GM19328 (cell line): ENCODE measurements around the gene HPSE.
"Not testable (repeated sequence)": the region's sequence is repeated elsewhere in the genome, so short reads cannot be mapped to it uniquely, and the experiment has no call there.

Experiments
- ATAC-seq: cut with Tn5 transposase; IDR thresholded peaks from one replicate; pipeline ENCODE4 v1.9.1; 2021; ENCODE audit warnings: mild to moderate bottlenecking, moderate library complexity; ENCODE audit not compliant: unreplicated experiment

The HPSE gene

DNA sequence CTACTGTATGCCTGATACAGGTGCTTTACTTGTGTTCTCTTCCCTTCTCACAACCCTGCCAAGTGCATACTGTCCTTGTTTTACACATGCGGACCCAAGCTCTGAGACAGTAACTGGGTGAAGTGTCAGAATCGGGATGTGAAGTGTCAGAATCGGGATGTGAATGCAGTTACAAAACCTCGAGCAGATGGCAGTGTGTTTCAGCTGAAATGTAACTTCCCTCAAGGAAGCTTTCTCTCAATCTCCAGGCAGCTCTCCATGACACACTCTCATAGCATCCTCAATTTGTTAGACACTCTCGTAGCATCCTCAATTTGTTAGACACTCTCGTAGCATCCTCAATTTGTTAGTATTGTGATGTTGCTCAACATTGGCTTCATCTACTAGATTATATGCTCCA is 1.1 kb upstream of the HPSE start:
- ATAC-seq = no peak

GRCh38 chr4:83331956-83332355 is 2.7 kb downstream of the HPSE start:
- no peak for ATAC-seq

DNA sequence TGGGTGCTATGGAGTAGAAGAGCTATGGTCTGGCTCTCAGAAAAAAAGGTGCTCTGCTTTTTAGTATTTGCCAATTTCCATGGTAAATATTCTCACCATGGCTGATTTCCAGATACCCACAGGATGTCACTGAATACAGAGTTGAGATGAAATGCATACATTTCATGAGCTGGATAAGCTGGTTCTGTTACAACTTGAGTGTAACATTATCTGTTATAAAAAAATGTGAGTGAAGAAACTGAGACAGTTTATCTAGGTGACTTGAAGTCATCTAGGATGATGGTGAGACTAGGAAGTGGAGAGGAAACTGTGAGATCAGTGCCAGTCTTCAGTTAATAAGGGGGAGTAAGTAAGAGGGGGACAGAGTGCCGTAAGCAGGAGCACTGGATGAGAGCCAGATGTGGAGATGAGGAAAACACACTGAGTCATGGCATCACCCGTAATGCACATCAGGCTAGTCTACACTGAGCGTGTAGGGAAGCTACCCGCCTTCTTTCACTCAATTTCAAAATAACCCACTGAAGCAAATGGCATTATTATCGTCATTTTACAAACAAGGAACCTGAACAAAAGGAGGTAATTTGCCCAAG is 5.0 kb downstream of the HPSE start:
- ATAC-seq = no peak

GRCh38 chr4:83328521-83329187 is 6.0 kb downstream of the HPSE start:
- no peak for ATAC-seq

DNA sequence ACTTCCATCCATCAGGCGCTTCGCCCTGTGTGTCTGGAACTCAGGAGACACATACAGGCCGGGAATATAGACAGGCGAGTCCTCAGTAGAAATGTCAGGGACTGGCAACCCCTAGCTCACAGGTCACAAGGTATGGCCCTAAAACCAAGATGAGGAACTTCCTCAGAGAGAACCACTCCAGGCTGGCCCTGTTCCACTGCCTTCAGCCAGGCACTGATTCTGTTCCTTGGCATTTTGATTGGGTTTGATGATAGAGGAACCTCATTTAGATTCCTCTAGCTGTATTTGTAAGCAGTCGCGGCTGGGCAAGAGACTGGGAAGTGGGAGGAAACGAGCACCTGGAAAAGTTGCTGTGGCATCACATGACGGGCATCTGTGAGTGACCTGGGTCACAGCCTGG is 8.1 kb downstream of the HPSE start:
- no peak for ATAC-seq

DNA sequence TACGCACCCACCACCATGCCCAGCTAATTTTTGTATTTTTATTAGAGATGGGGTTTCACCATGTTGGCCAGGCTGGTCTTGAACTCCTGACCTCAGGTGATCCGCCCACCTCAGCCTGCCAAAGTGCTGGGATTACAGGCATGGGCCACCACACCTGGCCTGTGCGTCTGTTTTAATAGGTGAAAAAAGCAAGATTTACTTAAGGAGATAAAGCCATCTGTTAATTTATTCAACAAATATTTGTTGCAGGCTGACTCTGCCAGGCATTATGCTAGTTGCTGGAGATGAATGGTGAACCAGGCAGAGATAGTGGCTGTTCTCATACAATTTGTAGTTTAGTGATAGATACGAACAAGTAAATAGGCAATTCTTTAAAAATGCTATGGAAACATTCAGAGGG is 9.3 kb downstream of the HPSE start:
- not testable (repeated sequence) for ATAC-seq

- no peak for ATAC-seq
Observed at GRCh38 chr4:83323136-83323535, 11.5 kb downstream of the HPSE start.

- no peak for ATAC-seq
Observed at GRCh38 chr4:83320548-83320947, 14.1 kb downstream of the HPSE start.

- ATAC-seq = no peak
Observed at GRCh38 chr4:83318666-83319065, 16.0 kb downstream of the HPSE start.

- no peak for ATAC-seq
Observed at GRCh38 chr4:83317671-83318070, 17.0 kb downstream of the HPSE start.

DNA sequence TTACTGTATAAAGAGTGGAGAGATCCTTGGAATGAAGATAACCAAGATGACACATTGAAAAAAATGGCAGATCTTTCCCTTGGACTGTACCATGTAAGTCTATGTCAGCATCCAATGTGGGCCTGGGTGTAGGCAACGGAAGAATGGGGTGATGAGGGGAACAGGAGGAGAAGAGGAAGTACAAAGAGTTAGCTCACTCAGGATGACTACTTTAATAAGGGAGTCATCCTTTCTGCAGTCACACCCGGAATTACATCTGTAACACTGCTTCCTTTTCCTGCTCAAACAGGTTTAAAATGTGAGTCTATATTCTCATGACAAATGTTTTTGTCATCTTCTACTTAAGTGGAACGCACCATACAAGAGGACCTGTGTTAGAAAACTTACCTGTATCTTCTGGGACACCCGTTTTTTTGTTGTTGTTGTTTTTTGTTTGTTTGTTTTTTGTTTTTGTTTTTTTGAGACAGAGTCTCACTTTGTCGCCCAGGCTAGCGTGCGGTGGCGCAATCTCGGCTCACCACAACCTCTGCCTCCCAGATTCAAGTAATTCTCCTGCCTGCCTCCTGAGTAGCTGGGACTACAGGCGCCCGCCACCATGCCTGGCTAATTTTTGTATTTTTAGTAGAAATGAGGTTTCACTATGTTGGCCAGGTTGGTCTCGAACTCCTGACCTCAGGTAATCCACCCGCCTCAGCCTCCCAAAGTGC is 18.0 kb downstream of the HPSE start:
- ATAC-seq = no peak

DNA sequence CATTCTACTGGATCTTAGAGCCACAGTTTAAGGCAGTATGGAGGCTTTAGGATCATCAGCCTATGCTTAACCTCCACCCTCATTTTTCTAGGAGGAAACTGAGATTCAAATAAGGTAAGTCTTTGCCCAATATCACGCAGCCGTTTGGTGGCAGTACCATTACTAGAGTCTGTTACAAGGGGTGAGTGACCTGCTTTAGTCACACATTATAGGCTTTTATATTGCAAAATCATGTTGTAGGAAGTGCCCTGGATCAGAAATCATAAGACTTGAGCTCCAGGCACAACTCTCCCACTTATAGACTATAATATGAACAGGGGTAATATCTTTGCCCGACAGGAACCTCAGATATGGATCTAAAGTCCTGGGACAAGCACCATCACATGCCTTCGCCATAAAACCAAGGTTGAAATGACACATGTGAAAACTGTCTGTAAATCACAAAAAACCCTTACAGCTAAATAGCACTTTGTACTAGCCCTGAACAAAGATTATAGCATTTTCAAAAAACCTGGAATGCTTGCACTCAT is 19.2 kb downstream of the HPSE start:
- ATAC-seq = no peak

DNA sequence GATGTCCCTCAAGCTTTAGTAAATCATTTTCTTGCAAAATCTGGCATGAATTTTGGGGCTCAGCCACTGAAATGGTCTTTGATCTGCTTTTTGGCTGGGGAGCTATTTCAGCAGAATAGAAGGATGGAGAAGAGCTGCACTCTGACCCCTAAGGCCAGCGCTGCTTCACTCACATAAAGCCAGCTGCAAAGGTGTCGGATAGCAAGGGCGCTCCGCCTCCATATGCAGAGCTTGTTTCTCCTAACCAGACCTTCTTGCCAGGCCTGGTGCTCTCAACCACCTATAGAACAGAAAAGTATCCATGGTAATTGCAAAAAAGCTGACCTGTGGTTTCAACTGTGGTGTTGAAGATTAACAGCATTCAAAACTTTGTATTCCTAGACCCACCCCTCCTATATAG is 26.0 kb downstream of the HPSE start:
- no peak for ATAC-seq

DNA sequence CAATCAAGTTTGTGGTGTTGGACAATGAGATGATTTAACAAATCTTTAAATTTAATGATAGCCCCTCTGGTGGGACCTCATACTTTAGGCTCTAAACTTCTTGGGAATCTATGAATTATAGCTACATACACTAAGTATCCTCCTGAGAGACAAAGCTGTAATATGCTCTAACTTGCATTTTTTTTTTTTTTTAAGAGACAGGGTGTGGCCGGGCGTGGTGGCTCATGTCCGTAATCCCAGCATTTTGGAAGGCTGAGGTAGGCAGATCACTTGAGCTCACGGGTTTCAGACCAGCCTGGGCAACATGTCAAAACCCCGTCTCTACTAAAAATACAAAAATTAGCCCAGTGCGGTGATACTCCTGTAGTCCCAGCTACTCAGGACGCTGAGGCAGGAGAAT is 26.7 kb downstream of the HPSE start:
- no peak for ATAC-seq

- ATAC-seq = no peak
Observed at GRCh38 chr4:83305187-83305586, 29.5 kb downstream of the HPSE start.

DNA sequence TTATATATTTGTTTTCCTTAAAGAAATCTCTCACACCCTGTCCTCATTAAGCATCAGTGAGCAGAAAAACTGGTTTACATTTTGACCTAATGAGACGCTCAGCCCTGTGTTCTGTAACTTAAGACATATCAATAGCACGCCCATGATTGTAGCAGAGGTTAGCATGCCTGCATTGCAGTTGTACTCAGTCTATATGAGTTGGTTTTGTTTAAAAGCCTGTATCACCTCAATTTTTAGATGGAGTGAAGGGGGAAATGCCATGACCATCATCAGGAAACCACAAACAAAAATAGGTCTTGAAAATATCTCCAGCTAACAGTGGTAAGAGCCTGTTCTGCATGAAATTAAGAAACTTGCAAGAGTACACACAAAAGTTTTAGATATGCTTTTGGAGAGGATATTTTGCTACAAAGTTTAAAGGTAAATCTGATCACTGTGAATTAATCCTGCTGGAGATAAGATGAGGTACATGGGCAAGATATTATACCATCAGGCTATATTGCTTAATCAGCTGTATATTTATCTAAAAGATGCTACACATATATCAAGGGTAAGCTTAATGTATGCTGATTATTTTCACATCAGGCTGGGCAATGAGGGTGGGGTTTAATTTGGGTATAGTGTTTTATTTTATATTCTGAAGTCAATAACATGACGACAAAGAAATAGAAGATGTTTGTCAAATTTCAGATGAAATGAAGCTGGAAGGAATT is 36.9 kb downstream of the HPSE start:
- no peak for ATAC-seq

- no peak for ATAC-seq
Observed at GRCh38 chr4:83293305-83294046, 41.2 kb downstream of the HPSE start.

DNA sequence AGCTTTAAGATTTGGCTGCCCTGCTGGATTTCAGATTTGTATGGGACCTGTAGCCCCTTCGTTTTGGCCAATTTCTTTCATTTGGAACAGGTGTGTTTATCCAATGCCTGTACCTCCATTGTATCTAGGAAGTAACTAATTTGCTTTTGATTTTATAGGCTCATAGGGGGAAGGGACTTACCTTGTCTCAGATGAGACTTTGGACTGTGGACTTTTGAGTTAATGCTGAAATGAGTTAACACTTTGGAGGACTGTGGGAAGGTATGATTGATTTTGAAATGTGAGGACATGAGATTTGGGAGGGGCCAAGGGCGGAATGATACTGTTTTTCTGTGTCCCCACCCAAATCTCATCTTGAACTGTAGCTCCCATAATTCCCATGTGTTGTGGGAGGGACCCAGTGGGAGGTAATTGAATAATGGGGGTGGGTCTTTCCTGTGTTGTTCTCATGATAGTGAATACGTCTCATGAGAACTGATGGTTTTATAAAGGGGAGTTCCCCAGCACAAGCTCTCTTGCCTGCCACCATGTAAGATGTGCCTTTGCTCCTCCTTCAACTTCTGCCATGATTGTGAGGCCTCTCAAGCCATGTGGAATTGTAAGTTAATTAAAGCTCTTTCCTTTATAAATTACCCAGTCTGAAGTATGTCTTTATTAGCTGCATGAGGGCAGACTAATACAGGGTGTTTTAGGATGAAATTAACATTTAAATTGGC is 44.4 kb downstream of the HPSE start:
- not testable (repeated sequence) for ATAC-seq

DNA sequence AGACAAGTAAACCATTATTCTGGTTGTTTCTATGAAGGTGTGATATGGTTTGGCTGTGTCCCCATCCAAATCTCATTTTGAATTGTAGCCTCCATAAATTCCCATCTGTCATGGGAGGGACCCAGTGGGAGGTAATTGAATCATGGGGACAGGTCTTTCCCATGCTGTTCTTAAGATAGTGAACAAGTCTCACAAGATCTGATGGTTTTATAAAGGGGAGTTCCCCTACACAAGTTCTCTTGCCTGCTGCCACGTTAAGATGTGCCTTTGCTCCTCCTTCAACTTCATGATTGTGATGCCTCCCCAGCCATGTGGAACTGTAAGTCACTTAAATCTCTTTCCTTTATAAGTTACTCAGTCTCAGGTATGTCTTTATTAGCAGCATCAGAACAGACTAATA is 46.3 kb downstream of the HPSE start:
- ATAC-seq = not testable (repeated sequence)

DNA sequence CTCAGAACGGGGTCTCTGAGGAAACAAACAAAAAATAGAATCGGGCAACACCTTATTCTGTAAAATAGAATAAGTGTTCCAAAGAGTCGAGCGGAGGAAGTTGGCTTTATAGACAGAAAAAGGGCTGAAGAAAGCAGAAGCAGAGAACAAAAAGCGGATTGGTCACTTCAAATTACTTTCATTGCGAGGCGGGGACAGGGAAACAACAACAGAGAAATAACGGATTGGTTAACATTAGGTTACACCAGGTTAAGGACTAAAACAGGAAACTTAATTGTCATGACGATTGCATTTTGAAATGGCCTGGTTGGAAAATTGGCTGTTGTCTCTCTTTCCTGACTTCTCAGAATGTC is 49.6 kb downstream of the HPSE start:
- no peak for ATAC-seq
